ENCODE data around the gene DUS2. TPM values are rescaled to one million over a fixed set of nuclear protein-coding genes. Genes with fewer than 3 reads are reported as not detected.

The DUS2 gene
- total and polyA plus RNA-seq, 8 donors = 13.9 to 22.4 (median 16.6) TPM

DNA sequence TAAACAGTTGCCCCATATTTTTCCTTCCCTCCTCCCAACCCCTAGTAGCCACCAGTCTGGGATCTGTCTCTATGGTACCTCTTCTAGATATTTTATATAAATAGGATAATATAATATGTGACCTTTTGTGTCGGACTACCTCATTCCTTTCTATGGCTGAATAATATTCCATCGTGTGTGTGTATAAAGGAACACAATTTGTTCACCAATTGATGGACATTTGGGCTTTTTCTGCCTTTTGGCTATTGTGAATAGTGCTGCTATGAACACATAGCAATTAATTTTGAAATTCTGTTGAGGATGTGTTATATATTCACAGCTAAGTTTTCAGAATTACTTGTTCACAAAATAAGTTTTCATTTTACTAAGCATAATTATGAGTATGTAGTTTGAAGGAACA lies 64.6 kb downstream of the DUS2 start:
- Histone ChIP-seq H3K4me1 (peaks cover 41 to 85% of the 10 kb centered on the region in 2 donors), H3K27ac (peak overlapping the region in 1 of 2 donors; percentile 31), H3K4me3 (peak overlapping the region in 1 of 2 donors; percentile 95), H3K27me3 (no peaks in the 10 kb centered on the region), H3K9me3 (no peaks in the 10 kb centered on the region), H3K36me3 (no peaks in the 10 kb centered on the region)
- TF ChIP-seq, protein P1, sequence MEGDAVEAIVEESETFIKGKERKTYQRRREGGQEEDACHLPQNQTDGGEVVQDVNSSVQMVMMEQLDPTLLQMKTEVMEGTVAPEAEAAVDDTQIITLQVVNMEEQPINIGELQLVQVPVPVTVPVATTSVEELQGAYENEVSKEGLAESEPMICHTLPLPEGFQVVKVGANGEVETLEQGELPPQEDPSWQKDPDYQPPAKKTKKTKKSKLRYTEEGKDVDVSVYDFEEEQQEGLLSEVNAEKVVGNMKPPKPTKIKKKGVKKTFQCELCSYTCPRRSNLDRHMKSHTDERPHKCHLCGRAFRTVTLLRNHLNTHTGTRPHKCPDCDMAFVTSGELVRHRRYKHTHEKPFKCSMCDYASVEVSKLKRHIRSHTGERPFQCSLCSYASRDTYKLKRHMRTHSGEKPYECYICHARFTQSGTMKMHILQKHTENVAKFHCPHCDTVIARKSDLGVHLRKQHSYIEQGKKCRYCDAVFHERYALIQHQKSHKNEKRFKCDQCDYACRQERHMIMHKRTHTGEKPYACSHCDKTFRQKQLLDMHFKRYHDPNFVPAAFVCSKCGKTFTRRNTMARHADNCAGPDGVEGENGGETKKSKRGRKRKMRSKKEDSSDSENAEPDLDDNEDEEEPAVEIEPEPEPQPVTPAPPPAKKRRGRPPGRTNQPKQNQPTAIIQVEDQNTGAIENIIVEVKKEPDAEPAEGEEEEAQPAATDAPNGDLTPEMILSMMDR (IDR thresholded peaks at IDR 0.05) = no peak
- intact Hi-C loops (cut with DNase I) = no loop called here
- DNase-seq (no peak), ATAC-seq (no peak)

DNA sequence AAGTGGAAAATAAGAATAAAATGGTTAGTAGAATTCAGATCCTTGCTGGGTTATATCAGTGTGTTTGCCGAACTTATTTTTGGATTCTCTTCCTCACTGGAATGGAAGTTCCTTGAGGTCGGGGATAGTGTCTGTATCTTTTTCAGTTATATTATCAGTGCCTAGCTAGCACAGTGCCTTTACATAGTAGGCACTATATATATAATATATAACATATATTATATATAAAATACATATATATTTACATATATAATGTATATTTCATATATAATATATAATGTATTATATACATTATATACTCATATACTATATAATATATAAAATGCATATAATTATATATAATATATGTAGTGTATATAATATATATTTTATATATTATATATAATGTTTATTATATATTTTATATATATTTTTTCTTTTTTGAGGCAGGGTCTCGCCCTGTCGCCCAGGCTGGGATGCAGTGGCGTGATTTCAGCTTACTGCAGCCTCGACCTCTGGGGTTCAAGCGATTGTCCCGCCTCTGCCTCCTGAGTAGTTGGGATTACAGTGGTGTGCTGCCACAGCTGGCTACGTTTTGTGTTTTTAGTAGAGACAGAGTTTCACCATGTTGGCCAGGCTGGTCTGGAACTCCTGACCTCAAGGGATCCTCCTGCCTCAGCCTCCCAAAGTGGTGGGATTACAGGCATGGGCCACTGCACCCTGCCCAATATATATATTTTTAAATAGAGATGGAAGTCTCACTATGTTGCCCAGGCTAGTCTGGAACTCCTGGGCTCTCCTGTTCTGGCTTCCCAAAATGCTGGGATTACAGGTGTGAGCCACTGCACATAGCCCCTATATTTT lies 65.3 kb downstream of the DUS2 start:
- H3K4me3 ChIP-seq = no peak overlapping the region

DNA sequence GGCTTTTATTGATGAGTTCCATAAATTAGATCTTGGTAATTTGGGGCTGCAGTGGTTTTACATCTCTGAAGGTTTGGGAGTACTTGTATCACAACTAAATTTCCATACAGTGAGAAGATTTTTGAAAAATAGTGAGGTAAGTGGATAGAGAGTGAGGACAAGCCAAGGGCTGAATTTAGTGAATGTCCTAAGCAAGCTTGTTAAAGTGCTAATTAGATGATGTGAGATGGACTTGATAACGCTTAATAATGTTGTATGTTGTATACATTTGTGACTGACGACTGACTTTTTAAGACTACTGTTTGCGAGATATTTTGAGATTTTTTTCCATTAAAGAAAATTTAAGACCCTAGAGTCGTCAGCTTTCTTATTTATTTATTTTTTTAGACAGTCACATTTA lies 66.0 kb downstream of the DUS2 start:
- ATAC-seq = no peak
- H3K36me3 ChIP-seq = no peaks in the 10 kb centered on the region
- H3K4me3 ChIP-seq = no peak overlapping the region
- peak overlapping the region in 1 of 2 donors; percentile 14 for H3K27ac ChIP-seq
- intact Hi-C loops (cut with DNase I) = no loop called here
- no peak for DNase-seq
- TF ChIP-seq, protein P1 (IDR thresholded peaks at IDR 0.05) = no peak
- no peaks in the 10 kb centered on the region for H3K27me3 ChIP-seq
- H3K4me1 ChIP-seq = peaks cover 39 to 85% of the 10 kb centered on the region in 2 donors
- no peaks in the 10 kb centered on the region for H3K9me3 ChIP-seq

More for the DNA sequence above, 65.3 kb downstream of the DUS2 start:
- peak overlapping the region in 1 of 2 donors; percentile 31 for H3K27ac ChIP-seq
- H3K4me1 ChIP-seq = peaks cover 46 to 85% of the 10 kb centered on the region in 2 donors
- DNase-seq (no peak), ATAC-seq (no peak)
- intact Hi-C loops (cut with DNase I) = no loop called here
- H3K27me3 ChIP-seq = no peaks in the 10 kb centered on the region
- H3K36me3 ChIP-seq = no peaks in the 10 kb centered on the region
- no peaks in the 10 kb centered on the region for H3K9me3 ChIP-seq
- TF ChIP-seq, protein P1 (IDR thresholded peaks at IDR 0.05) = no peak

DNA sequence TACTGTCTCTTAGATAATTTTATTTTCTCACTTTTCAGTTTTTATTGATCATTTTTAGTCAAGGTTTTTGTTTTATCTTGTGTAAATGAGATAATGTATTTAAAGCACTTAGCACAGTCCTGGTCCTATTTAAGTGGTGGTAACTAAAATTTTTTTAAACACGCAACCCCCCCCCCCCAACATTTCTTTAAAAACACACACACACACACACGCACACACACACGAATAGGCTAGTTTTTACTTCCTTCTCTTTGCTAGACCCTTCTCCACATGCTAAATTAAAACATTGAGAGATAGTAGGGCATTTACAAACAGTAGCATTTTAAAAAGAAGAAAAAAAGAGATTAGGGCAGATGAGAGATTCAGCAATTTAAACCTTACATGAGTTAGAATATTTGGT lies 67.0 kb downstream of the DUS2 start:
- ATAC-seq = no peak

DNA sequence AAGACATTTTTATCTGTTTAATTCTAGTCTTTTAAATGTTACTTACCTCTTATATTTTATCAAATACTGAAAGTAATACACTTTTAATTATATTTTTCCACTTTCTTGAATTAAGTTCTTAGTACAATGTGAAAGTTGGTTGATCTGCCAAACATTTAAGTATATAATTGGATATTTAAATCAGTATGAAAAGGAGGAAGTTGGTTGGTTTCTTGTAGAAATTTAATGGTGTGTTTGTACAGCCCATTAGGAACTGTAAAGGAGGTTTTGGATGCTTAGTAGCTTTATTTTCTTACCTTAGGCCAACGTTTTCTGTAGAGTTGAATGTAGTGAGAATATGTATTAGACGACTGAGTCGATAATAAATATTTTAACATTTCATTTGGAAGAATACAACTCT lies 67.4 kb downstream of the DUS2 start:
- DNase-seq (no peak), ATAC-seq (no peak)
- Histone ChIP-seq H3K36me3 (no peaks in the 10 kb centered on the region), H3K9me3 (no peaks in the 10 kb centered on the region), H3K27ac (peak overlapping the region in 1 of 2 donors; percentile 60), H3K4me3 (no peak overlapping the region), H3K4me1 (peaks cover 35 to 92% of the 10 kb centered on the region in 2 donors), H3K27me3 (no peaks in the 10 kb centered on the region)
- intact Hi-C loops (cut with DNase I) = loop anchor here in 1 of 2 donors (10.0 kb wide), 1 partner anchor 134 kb away; no protein-coding TSS in a partner anchor
- TF ChIP-seq, protein P1 (IDR thresholded peaks at IDR 0.05) = no peak

More for the DNA sequence above, 67.0 kb downstream of the DUS2 start:
- TF ChIP-seq, protein P1 (IDR thresholded peaks at IDR 0.05) = no peak
- H3K4me3 ChIP-seq = no peak overlapping the region
- intact Hi-C loops (cut with DNase I) = loop anchor here in 1 of 2 donors (10.0 kb wide), 1 partner anchor 135 kb away; no protein-coding TSS in a partner anchor
- DNase-seq = no peak
- no peaks in the 10 kb centered on the region for H3K27me3 ChIP-seq
- H3K4me1 ChIP-seq = peaks cover 35 to 88% of the 10 kb centered on the region in 2 donors
- peak overlapping the region in 1 of 2 donors; percentile 14 for H3K27ac ChIP-seq
- H3K9me3 ChIP-seq = no peaks in the 10 kb centered on the region
- no peaks in the 10 kb centered on the region for H3K36me3 ChIP-seq
